Measurements from ENCODE around the gene SUB1.
"Not testable (repeated sequence)": the region's sequence is repeated elsewhere in the genome, so short reads cannot be mapped to it uniquely, and the experiment has no call there.

The SUB1 gene

DNA sequence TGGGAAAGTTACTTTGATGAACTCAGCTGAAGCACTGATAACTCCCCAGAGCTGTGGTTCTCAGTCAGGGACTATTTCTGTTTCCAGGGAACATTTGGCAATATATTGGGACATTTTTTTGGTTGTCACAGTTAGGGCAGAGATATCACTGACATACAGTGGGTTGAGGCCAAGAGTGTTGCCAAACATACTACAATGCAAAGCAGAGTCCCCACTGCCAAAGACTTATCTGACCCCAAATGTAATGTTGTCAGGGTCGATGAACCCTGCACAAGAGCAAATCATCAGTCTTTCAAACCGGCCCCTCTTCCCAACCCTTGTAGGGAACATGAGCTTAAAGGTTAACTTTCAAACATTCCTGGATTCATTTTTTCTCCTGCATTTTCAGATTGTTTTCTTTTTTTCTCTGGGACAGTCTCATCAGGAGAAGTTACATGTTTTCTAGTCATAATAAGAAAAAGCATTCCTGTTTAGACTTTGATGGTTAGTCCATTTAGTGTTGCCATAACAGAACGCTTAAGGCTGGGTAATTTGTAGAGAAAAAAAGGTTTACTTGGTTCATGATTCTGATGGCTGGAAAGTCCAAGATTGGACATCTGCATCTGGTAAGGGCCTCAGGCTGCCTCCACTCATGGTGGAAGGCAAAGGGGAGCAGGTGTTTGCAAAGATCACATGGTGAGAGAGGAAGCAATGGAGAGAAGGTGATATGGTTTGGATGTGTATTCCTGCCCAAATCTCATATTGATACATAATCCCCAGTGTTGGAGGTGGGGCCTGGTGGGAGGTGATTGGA is 18.8 kb upstream of the SUB1 start:
- no peak overlapping the region for H3K4me3 ChIP-seq (ENCODE audit: low read depth, low read length)
- TF ChIP-seq, protein P1, sequence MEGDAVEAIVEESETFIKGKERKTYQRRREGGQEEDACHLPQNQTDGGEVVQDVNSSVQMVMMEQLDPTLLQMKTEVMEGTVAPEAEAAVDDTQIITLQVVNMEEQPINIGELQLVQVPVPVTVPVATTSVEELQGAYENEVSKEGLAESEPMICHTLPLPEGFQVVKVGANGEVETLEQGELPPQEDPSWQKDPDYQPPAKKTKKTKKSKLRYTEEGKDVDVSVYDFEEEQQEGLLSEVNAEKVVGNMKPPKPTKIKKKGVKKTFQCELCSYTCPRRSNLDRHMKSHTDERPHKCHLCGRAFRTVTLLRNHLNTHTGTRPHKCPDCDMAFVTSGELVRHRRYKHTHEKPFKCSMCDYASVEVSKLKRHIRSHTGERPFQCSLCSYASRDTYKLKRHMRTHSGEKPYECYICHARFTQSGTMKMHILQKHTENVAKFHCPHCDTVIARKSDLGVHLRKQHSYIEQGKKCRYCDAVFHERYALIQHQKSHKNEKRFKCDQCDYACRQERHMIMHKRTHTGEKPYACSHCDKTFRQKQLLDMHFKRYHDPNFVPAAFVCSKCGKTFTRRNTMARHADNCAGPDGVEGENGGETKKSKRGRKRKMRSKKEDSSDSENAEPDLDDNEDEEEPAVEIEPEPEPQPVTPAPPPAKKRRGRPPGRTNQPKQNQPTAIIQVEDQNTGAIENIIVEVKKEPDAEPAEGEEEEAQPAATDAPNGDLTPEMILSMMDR (IDR thresholded peaks at IDR 0.05; ENCODE audit: low read depth, low read length, missing control alignments) = no peak
- no peak for DNase-seq (ENCODE audit: low read depth)
- in situ Hi-C loops (cut with HindIII; ENCODE audit: low sequenced_read_pairs) = no loop called here

DNA sequence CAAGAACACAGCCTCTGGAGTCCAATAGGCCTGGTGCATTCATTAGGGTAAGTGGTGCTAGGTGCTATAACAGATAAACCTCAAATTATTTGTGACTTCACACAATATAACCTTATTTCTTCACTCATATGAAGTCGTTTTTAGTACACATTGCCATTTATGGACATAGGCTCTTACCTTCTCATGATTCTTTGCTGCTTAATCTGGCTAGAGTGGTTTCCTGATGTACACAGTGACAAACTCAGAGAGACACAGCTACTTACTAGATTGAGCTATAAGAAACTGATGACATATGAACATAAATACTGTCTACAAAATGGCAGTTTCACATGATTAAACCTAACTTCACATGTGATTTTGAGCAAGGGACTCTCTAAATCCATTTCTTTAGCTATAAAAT is 14.2 kb upstream of the SUB1 start:
- no peak for DNase-seq (ENCODE audit: low read depth)
- TF ChIP-seq, protein P1 (IDR thresholded peaks at IDR 0.05; ENCODE audit: low read depth, low read length, missing control alignments) = no peak
- in situ Hi-C loops (cut with HindIII; ENCODE audit: low sequenced_read_pairs) = no loop called here
- no peak overlapping the region for H3K4me3 ChIP-seq (ENCODE audit: low read depth, low read length)

DNA sequence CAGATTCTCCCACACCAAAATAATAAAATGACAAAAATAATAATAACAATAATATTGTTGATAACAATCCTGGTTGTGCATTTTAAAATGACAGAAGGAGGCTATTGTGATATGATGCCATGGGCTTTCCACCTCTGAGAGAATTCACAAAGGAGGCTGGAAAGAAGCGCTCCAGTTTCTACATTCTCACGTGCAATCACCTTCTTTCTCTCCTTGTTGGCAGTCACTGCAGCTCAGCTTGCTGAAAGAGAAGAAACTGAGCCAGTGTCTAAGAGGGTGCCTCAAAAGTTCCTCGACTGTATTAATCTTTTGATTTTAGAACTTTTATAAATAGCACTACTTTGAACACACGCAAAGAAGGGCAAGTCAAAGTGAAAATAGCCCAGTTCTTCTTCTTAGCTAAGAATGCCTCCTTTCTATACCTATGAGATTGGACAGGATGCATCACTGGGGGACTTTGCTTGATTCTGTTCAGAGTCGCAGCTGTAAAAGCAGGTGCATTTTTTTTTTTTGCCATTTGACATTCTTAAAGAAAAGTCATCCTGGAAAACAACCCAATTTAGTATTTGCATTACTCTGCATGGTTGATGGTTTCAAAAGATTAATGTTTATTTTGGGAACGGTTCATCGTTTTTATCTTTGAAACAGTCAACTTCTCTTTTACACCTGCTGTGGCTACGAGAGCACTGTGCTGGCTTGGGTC is 12.4 kb upstream of the SUB1 start:
- DNase-seq (ENCODE audit: low read depth) = no peak
- no peak overlapping the region for H3K4me3 ChIP-seq (ENCODE audit: low read depth, low read length)
- in situ Hi-C loops (cut with HindIII; ENCODE audit: low sequenced_read_pairs) = no loop called here
- TF ChIP-seq, protein P1 (IDR thresholded peaks at IDR 0.05; ENCODE audit: low read depth, low read length, missing control alignments) = no peak

DNA sequence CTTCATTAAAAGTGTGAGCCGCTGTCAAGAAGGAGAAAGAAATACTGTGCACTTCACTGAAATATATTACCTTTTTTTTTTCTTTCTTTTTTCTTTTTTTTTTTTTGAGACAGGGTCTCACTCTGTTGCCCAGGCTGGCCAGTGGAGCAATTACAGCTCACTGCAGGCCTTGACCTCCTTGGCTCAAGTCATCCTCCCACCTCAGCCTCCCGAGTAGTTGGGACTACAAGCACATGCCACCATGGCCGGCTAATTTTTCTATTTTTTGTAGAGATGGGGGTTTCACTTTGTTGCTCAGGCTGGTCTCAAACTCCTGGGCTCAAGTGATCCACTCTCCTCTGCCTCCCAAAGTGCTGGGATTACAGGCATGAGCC is 11.9 kb upstream of the SUB1 start:
- H3K4me3 ChIP-seq (ENCODE audit: low read depth, low read length); DNase-seq (ENCODE audit: low read depth); in situ Hi-C loops (cut with HindIII; ENCODE audit: low sequenced_read_pairs): not testable (repeated sequence)

DNA sequence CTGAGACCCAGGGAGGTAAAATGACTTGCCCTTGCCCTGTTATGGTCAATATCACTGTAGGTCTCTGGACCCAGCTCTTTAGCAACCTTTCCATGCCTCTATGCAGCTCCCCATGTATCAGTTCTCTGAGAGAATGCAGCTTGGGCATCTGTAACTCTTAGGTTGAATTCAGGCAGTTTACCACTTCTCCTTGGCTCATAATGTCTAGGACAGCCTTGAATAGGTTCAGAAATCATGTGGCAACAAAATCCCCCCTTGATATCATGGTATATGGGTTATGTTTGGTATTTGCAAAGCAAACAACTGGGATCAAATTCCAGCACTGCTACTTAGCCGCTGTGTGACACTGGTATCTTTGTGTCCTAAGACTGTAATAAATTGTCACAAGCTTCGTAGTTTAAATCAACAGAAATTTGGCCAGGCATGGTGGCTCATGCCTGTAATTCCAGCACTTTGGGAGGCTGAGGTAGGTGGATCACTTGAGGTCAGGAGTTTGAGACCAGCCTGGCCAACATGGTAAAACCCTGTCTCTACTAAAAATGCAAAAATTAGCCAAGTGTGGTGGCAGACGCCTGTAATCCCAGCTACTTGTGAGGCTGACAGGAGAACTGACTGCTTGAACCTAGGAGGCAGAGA is 10.7 kb upstream of the SUB1 start:
- TF ChIP-seq, protein P1 (IDR thresholded peaks at IDR 0.05; ENCODE audit: low read depth, low read length, missing control alignments) = no peak
- DNase-seq (ENCODE audit: low read depth) = no peak
- in situ Hi-C loops (cut with HindIII; ENCODE audit: low sequenced_read_pairs) = no loop called here

DNA sequence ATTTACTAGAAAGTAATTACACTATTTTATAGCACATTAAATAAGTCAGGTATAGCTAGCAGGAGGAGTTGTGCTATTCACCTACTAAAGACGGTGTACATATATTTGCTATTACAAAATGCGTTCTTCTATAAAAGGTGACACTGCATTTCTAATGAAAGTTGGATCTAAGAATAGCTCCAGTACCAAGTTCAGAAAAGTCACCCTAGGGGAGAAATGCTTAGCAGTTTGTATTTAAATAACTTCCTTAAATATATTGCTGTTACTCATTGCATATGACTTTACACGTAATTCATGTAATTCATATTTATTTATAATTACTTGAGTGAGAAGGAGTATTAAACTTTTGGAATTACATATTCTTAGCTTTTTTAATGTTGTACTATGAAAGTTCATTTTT is 7.0 kb upstream of the SUB1 start:
- no peak for DNase-seq (ENCODE audit: low read depth)
- H3K4me3 ChIP-seq (ENCODE audit: low read depth, low read length) = no peak overlapping the region
- TF ChIP-seq, protein P1 (IDR thresholded peaks at IDR 0.05; ENCODE audit: low read depth, low read length, missing control alignments) = no peak
- in situ Hi-C loops (cut with HindIII; ENCODE audit: low sequenced_read_pairs) = no loop called here

More for the DNA sequence above, 10.7 kb upstream of the SUB1 start:
- H3K4me3 ChIP-seq (ENCODE audit: low read depth, low read length) = no peak overlapping the region

DNA sequence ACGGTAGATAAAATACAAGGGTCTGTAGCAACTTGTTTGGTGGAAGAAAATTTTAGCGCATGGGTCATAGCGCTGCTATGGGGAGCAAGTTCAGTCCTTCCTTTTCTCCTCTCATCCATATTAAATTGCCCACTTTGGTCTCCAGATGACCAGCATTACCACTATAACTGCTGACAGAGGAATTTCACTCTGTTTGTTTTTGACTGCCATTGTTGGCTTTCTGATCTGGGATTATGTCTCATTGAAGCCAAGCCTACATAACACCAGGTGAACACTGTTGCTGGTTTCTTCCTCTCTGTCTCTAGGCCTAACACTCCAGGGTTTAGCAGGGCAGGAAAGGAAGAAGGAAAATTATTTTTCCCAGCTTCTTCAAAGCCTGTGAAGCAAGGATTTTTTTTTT is 6.6 kb upstream of the SUB1 start:
- H3K4me3 ChIP-seq (ENCODE audit: low read depth, low read length) = no peak overlapping the region
- TF ChIP-seq, protein P1 (IDR thresholded peaks at IDR 0.05; ENCODE audit: low read depth, low read length, missing control alignments) = no peak
- in situ Hi-C loops (cut with HindIII; ENCODE audit: low sequenced_read_pairs) = no loop called here
- no peak for DNase-seq (ENCODE audit: low read depth)
